Heart left ventricle (tissue), 13 donors: ENCODE results near the gene RBPJL.
"Not testable (repeated sequence)": the region's sequence is repeated elsewhere in the genome, so short reads cannot be mapped to it uniquely, and the experiment has no call there.

Experiments
- CTCF ChIP-seq, 12 donors: fragments of 200-600 bp; sonication (generic) in 4 of 12; IDR thresholded peaks; one replicate each; pipeline versions ENCODE4 v1.5.0 to v1.8.0; 2018 to 2022; ENCODE audit warnings: antibody characterized with exemption in 12 of 12, mild to moderate bottlenecking in 5 of 12
- POLR2A ChIP-seq, 2 donors: fragments of 450-650 bp; IDR thresholded peaks; one replicate each; pipeline ENCODE4 v1.6.1; 2017; ENCODE audit warnings: antibody characterized with exemption in 2 of 2, mild to moderate bottlenecking in 2 of 2, moderate library complexity in 2 of 2
- donor health status: ischemic (EF 13 %, LVEDD 7.1; RV severe dilation, severe dysfunction).
- donor health status: DM: no; HTN: yes; CAD: no.
- donor health status: DM: no; HTN: no; CAD: no.
- donor health status: ischemic (EF 25% LVEDD 6.9; RV normal size, moderate dysfunction).
- donor health status: ischemic (EF 25% LVEDD 5.7; RV mildly dilated, moderate dysfunction).
- donor health status: ischemic (EF 35%, LVEDD 5.7; RV mildly dilated, moderate dysfunction).
- donor health status: nonischemic (EF 11% LVEDD 7.7; RV severe dilation, severe dysfunction).
- donor health status: DM: yes; HTN: yes; CAD: no.
- donor health status: PGD.
- donor health status: ischemic (EF 29% LVEDD 5.4; RV normal size, mild dysfunction).
- donor health status: nonischemic (EF 23%, LVEDD 6.1; RV moderate dilation, normal function).

GRCh38 chr20:45350795-45351194, 44.2 kb downstream of the RBPJL start:
- TF ChIP-seq CTCF, POLR2A (IDR thresholded peaks at IDR 0.05): not testable (repeated sequence)
